SJCRH30 (cell line): ENCODE data around the gene CTSZ. TPM values are rescaled to one million over a fixed set of nuclear protein-coding genes. Genes with fewer than 3 reads are reported as not detected.
"Not testable (repeated sequence)": the region's sequence is repeated elsewhere in the genome, so short reads cannot be mapped to it uniquely, and the experiment has no call there.

Experiments used
- DNase-seq, 2 experiments: peaks; one replicate each; pipeline ENCODE4 v3.0.0-alpha.2; 2015 to 2020
- H3K27ac ChIP-seq: fragments of 250-450 bp; sonication (Bioruptor Pico); 2 replicates; pipeline ENCODE4 v1.5.1; 2020; ENCODE audit warnings: mild to moderate bottlenecking, moderate library complexity
- H3K27me3 ChIP-seq: fragments of 250-450 bp; sonication (Bioruptor Pico); 2 replicates; pipeline ENCODE4 v1.5.1; 2020; ENCODE audit warnings: mild to moderate bottlenecking, moderate library complexity
- H3K36me3 ChIP-seq: fragments of 250-450 bp; sonication (Bioruptor Pico); 2 replicates; pipeline ENCODE4 v1.5.1; 2020; ENCODE audit warnings: mild to moderate bottlenecking, moderate library complexity
- H3K4me1 ChIP-seq: fragments of 250-450 bp; sonication (Bioruptor Pico); 2 replicates; pipeline ENCODE4 v1.5.1; 2020; ENCODE audit warnings: mild to moderate bottlenecking, moderate library complexity
- H3K4me3 ChIP-seq: fragments of 250-450 bp; sonication (Bioruptor Pico); 2 replicates; pipeline ENCODE4 v1.5.1; 2020; ENCODE audit warnings: mild to moderate bottlenecking, moderate library complexity
- H3K9me3 ChIP-seq: fragments of 250-450 bp; sonication (Bioruptor Pico); replicated peaks from 2 replicates; pipeline ENCODE4 v1.5.1; 2020; ENCODE audit warnings: mild to moderate bottlenecking, moderate library complexity
- total RNA-seq: library from RNA; depleted of rRNA; stranded (reverse); fragments of >200 nt; shearing (Covaris generic); gene quantifications from 2 replicates; pipeline ENCODE4 v1.2.3, GENCODE V29; 2014

CTSZ gene
- total RNA-seq, 1 experiment from 2014 or later, result not detected

- Histone ChIP-seq H3K27ac (no peak overlapping the region), H3K4me1 (peaks cover 18% of the 10 kb centered on the region)
- peak in 1 of 2 experiments; percentile 3 for DNase-seq
These were observed 6.2 kb upstream of the CTSZ start for GRCh38 chr20:59013031-59013951.

GRCh38 chr20:59011874-59012157, 4.8 kb upstream of the CTSZ start:
- not testable (repeated sequence) for DNase-seq, H3K36me3 ChIP-seq, H3K27ac ChIP-seq, H3K9me3 ChIP-seq, H3K4me3 ChIP-seq, H3K27me3 ChIP-seq
- H3K4me1 ChIP-seq, result peaks cover 18% of the 10 kb centered on the region

More at GRCh38 chr20:59013031-59013951, 6.2 kb upstream of the CTSZ start:
- Histone ChIP-seq H3K9me3 (no peaks in the 10 kb centered on the region), H3K27me3 (no peaks in the 10 kb centered on the region), H3K36me3 (no peaks in the 10 kb centered on the region), H3K4me3 (no peak overlapping the region)

GRCh38 chr20:59010995-59011873, 4.2 kb upstream of the CTSZ start:
- no peaks in the 10 kb centered on the region for H3K36me3 ChIP-seq
- DNase-seq, result peak; percentile 80 to 82
- H3K4me3 ChIP-seq, result no peak overlapping the region
- no peaks in the 10 kb centered on the region for H3K27me3 ChIP-seq
- no peaks in the 10 kb centered on the region for H3K9me3 ChIP-seq
- peak overlapping the region; percentile 69 for H3K27ac ChIP-seq
- H3K4me1 ChIP-seq, result peaks cover 18% of the 10 kb centered on the region

DNA sequence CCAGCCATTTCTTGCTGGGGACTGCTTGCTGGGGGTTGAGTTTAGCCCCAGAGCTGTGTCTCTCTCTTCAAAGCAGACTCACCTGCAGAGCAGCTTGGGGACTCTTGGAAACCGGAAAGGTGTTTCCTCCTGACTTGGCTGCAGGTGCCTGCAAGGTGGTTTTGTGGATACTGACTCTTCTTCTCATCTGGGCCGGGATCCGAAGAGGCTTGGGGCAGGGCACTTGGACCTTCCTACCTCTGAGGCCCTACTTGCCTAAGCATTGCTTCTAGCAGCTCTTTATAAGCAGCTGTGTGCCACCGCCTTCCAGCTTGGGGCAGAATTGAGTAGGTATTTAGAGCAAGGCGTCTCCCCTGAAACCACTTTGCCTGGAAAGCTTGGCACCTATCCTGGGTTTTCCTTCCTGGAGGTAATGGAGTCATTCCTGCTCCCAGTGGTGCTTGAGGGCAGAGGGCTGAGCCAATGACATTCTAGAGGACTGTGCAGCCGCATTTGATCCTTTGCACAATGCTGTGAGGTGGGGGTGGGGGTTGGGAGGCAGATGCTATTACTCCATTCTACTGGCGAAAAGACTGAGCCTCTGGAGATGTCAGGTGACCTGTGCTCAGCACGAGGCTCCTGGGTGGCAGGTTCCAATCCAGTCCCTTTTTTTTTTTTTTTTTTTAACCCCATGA, 3.4 kb upstream of the CTSZ start:
- Histone ChIP-seq H3K36me3 (no peaks in the 10 kb centered on the region), H3K4me1 (peaks cover 21% of the 10 kb centered on the region), H3K9me3 (no peaks in the 10 kb centered on the region), H3K4me3 (no peak overlapping the region), H3K27ac (peak overlapping the region; percentile 69), H3K27me3 (no peaks in the 10 kb centered on the region)
- peak in 1 of 2 experiments; percentile 56 for DNase-seq

DNA sequence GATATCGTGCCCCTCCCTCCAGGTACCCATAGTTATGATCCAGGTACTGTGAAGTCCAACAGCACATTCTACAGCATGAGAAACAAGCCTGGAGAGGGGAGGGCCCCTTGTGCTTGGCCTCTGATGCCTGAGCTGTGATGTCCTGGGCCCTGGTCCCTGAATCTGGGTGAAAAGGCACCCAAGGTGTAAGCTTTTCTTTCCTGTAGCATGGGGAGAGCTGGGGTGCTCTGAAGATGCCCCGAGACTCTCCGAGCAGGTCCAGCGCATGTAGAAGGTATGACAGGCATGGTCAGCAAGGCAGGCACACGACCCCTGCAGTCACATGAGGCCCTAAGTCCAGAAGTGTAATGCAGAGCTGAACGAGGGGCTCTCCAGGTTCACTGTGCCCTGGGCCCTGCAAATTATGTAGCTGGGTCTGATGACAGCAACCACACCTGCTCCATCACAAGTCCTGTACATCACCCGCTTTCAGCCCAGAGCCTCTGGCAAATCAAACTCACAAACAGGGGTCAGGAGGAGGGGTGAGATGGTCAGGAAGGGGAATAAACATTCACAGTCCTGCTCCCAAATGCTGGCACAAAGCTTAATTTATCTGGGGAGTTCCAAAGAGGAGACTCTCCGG, 1.8 kb upstream of the CTSZ start:
- Histone ChIP-seq H3K27me3 (no peaks in the 10 kb centered on the region), H3K9me3 (no peaks in the 10 kb centered on the region), H3K4me1 (peaks cover 30% of the 10 kb centered on the region), H3K27ac (no peak overlapping the region), H3K4me3 (no peak overlapping the region), H3K36me3 (no peaks in the 10 kb centered on the region)
- DNase-seq, result no peak

- no peaks in the 10 kb centered on the region for H3K27me3 ChIP-seq
- H3K27ac ChIP-seq, result no peak overlapping the region
- no peaks in the 10 kb centered on the region for H3K9me3 ChIP-seq
- H3K36me3 ChIP-seq, result no peaks in the 10 kb centered on the region
- no peak overlapping the region for H3K4me3 ChIP-seq
- H3K4me1 ChIP-seq, result peaks cover 30% of the 10 kb centered on the region
- DNase-seq, result no peak
These were observed 834 bp upstream of the CTSZ start for GRCh38 chr20:59007665-59008511.

DNA sequence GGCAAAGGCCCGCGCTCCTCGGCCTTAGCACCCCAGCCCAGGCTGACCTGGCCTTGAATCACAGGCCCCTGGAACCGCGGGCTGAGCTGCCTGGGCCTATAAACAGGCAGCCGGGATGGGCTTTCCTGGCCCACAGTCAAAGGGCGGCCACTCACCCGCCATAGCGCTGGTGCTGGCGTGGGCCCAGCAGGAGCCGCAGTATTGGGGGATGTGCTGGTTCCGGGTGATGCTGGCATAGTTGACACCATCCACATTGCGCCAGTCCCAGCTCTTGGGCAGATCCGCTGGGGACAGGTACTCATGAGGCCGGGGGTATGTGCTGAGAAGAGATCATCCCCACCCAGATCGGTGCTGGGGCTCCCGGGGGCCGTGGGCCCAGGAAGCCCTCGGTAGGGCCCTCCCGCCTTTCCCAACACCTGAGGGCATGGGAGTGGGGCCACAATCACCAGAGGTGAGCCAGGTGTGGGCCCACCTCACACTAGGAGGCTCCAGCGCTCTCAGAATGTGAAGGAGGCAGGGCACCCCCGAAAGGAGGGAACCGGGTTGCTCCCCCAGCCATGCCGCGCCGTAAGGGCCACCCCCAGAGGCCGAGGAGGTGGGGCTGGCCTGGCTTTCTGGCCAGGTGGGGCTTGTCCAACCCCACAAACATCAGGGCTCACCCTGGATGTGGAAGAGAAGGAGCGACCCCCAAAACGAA, 739 bp downstream of the CTSZ start:
- H3K9me3 ChIP-seq, result no peaks in the 10 kb centered on the region
- H3K27ac ChIP-seq, result no peak overlapping the region
- H3K4me1 ChIP-seq, result peaks cover 25% of the 10 kb centered on the region
- H3K27me3 ChIP-seq, result no peaks in the 10 kb centered on the region
- DNase-seq, result no peak
- H3K4me3 ChIP-seq, result no peak overlapping the region
- no peaks in the 10 kb centered on the region for H3K36me3 ChIP-seq

GRCh38 chr20:59005523-59006166, 1.4 kb downstream of the CTSZ start:
- H3K4me1 ChIP-seq, result peaks cover 18% of the 10 kb centered on the region
- no peak for DNase-seq
- no peaks in the 10 kb centered on the region for H3K9me3 ChIP-seq
- H3K36me3 ChIP-seq, result no peaks in the 10 kb centered on the region
- no peak overlapping the region for H3K27ac ChIP-seq
- no peaks in the 10 kb centered on the region for H3K27me3 ChIP-seq
- no peak overlapping the region for H3K4me3 ChIP-seq

DNA sequence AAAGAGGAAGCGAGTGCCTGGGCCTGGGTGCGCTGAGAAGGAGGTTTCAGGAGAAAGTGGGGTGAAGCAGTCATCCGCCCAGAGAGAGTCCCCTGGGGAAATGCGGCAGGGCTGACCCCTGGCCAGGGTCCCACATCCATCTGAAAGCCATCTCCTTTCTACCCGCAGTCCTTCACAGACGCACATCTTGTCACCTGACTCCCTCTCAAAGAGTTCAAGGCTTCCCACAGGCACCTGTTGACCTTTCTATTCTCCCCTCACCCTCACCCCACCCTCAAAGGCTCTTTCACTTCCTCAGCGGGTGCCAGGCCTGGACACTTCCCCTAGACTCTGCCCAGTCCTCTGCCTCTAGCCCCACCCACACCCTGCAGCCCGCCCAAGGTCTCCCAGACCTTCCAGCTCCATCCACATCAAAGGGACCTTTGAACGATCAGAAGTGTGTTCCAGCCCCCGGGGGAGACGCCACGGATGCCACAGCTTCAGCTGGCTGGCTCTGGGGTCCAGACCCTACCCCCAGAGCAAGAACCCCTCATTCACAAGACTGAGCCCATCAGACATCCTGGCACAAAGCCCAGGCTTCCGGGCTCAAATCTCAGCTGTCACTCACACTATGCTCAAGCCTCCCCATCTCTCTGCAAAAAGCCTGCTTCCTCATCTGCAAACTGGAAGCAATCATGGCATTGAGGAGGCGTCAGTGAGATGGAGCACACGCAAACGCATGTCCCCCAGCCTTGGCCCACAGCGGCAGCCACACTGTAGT, 2.1 kb downstream of the CTSZ start:
- H3K4me3 ChIP-seq, result no peak overlapping the region
- peak; percentile 62 to 68 for DNase-seq

DNA sequence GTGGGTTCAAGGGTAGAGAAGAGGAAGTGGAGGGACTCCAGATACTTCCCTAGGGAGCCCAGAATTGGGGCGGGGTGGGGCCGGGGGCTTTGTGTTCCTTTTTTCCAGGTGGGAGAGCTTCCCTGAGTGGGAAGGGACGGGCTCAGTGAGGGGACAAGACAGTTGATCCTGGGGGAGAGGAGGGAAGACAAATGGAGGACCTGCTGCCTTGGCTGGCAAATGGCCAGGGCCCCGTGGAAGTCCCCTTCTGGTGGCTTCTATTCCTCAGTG, 2.6 kb downstream of the CTSZ start:
- Histone ChIP-seq H3K4me1 (peaks cover 12% of the 10 kb centered on the region), H3K4me3 (no peak overlapping the region), H3K27me3 (no peaks in the 10 kb centered on the region), H3K9me3 (no peaks in the 10 kb centered on the region), H3K27ac (no peak overlapping the region), H3K36me3 (no peaks in the 10 kb centered on the region)
- no peak for DNase-seq

More for the DNA sequence above, 2.1 kb downstream of the CTSZ start:
- Histone ChIP-seq H3K4me1 (peaks cover 12% of the 10 kb centered on the region), H3K27ac (no peak overlapping the region), H3K36me3 (no peaks in the 10 kb centered on the region), H3K9me3 (no peaks in the 10 kb centered on the region), H3K27me3 (no peaks in the 10 kb centered on the region)

GRCh38 chr20:59003836-59004492, 3.1 kb downstream of the CTSZ start:
- no peaks in the 10 kb centered on the region for H3K36me3 ChIP-seq
- no peaks in the 10 kb centered on the region for H3K9me3 ChIP-seq

GRCh38 chr20:59002874-59003399, 4.1 kb downstream of the CTSZ start:
- no peak for DNase-seq
- no peak overlapping the region for H3K27ac ChIP-seq
- H3K27me3 ChIP-seq, result no peaks in the 10 kb centered on the region
- H3K4me3 ChIP-seq, result no peak overlapping the region
- no peaks in the 10 kb centered on the region for H3K9me3 ChIP-seq
- peaks cover 12% of the 10 kb centered on the region for H3K4me1 ChIP-seq
- no peaks in the 10 kb centered on the region for H3K36me3 ChIP-seq

More at GRCh38 chr20:59003836-59004492, 3.1 kb downstream of the CTSZ start:
- DNase-seq, result no peak
- no peak overlapping the region for H3K27ac ChIP-seq
- no peak overlapping the region for H3K4me3 ChIP-seq
- no peaks in the 10 kb centered on the region for H3K27me3 ChIP-seq
- H3K4me1 ChIP-seq, result peaks cover 12% of the 10 kb centered on the region
